ENCODE results near the gene AP4B1.

Gene AP4B1

DNA sequence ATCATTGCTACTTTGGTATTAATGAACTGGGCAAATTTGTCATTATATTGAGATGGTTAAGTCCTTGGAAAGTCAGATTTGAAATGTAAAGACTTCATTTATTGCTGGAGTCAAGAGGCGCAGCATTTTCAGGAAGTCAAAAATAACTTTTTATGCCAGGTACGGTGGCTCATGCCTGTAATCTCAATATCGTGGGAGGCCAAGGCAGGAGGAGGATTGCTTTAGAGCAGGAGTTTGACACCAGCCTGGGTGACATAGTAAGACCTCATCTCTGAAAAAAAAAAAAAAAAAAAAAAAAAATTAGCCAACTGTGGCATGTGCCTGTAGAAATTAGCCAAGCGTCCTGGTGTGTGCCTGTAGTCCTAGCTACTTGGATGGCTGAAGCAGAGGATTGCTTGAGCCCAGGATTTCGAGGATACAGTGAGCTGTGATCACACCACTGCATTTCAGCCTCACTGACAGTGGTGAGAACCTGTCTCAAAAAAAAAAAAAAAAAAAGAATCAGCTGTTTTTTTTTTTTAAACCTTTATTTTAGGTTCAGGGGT lies 30.0 kb upstream of the AP4B1 start:
- ATAC-seq (ENCODE audit: insufficient read depth, low read depth) (no peak), DNase-seq (no peak)
- Histone ChIP-seq H3K27ac (ENCODE audit: low read length) (peak overlapping the region; percentile 86; the same call in 1 of the 2 replicates), H3K9me3 (ENCODE audit: insufficient read depth, low read length, severe bottlenecking) (no peaks in the 10 kb centered on the region), H3K79me2 (ENCODE audit: insufficient read depth, low read length) (peaks cover 100% of the 10 kb centered on the region), H3K9ac (ENCODE audit: low read depth, low read length) (no peak overlapping the region), H3K4me1 (ENCODE audit: insufficient read depth, low read length) (peaks cover 80% of the 10 kb centered on the region), H3K36me3 (ENCODE audit: insufficient read depth, low read length) (peaks cover 15% of the 10 kb centered on the region; the same call in 1 of the 2 replicates), H3K4me3 (ENCODE audit: low read depth in 1 of 2, low read length in 2 of 2) (no peak overlapping the region), H3K4me2 (ENCODE audit: insufficient read depth, low read length) (no peak overlapping the region), H2AFZ (ENCODE audit: low read depth, low read length) (no peak overlapping the region), H4K20me1 (ENCODE audit: insufficient read depth, low read length) (peaks cover 57% of the 10 kb centered on the region), H3K27me3 (ENCODE audit: insufficient read depth, low read length, poor library complexity) (no peaks in the 10 kb centered on the region)
- TF ChIP-seq, protein P1, sequence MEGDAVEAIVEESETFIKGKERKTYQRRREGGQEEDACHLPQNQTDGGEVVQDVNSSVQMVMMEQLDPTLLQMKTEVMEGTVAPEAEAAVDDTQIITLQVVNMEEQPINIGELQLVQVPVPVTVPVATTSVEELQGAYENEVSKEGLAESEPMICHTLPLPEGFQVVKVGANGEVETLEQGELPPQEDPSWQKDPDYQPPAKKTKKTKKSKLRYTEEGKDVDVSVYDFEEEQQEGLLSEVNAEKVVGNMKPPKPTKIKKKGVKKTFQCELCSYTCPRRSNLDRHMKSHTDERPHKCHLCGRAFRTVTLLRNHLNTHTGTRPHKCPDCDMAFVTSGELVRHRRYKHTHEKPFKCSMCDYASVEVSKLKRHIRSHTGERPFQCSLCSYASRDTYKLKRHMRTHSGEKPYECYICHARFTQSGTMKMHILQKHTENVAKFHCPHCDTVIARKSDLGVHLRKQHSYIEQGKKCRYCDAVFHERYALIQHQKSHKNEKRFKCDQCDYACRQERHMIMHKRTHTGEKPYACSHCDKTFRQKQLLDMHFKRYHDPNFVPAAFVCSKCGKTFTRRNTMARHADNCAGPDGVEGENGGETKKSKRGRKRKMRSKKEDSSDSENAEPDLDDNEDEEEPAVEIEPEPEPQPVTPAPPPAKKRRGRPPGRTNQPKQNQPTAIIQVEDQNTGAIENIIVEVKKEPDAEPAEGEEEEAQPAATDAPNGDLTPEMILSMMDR (IDR thresholded peaks at IDR 0.05; ENCODE audit: borderline replicate concordance, extremely low read depth, low read length, poor library complexity, severe bottlenecking) = no peak
- no peak for TF ChIP-seq EZH2 (IDR thresholded peaks at IDR 0.05; ENCODE audit: borderline replicate concordance, low read depth, low read length, severe bottlenecking)

DNA sequence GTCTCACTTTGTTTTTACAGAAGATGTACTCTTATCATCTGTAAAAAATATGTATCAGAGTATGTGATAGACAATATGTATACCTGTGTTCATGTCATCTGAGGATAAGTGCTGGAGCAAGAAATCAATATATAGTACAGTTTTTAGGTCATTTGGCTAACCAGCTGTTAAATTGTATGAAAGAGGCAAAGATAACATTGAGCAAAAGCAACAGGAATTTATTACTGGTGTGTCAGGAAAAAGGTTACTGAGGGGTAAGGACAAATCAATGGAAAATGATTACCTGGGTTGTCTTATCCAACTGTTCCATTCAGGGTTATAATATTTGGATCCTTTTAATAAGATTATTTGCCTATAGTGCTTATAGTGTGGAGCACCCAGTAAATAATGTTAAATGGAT lies 29.4 kb upstream of the AP4B1 start:
- H3K79me2 ChIP-seq (ENCODE audit: insufficient read depth, low read length) = peaks cover 98% of the 10 kb centered on the region
- peaks cover 15% of the 10 kb centered on the region; the same call in 1 of the 2 replicates for H3K36me3 ChIP-seq (ENCODE audit: insufficient read depth, low read length)
- H3K4me3 ChIP-seq (ENCODE audit: low read depth in 1 of 2, low read length in 2 of 2) = no peak overlapping the region
- peaks cover 51% of the 10 kb centered on the region for H4K20me1 ChIP-seq (ENCODE audit: insufficient read depth, low read length)
- DNase-seq (no peak), ATAC-seq (ENCODE audit: insufficient read depth, low read depth) (no peak)
- peak overlapping the region; percentile 86; the same call in 1 of the 2 replicates for H3K27ac ChIP-seq (ENCODE audit: low read length)
- no peak for TF ChIP-seq EZH2 (IDR thresholded peaks at IDR 0.05; ENCODE audit: borderline replicate concordance, low read depth, low read length, severe bottlenecking)
- TF ChIP-seq, protein P1 (IDR thresholded peaks at IDR 0.05; ENCODE audit: borderline replicate concordance, extremely low read depth, low read length, poor library complexity, severe bottlenecking) = no peak
- H3K9me3 ChIP-seq (ENCODE audit: insufficient read depth, low read length, severe bottlenecking) = no peaks in the 10 kb centered on the region
- no peak overlapping the region for H2AFZ ChIP-seq (ENCODE audit: low read depth, low read length)
- H3K9ac ChIP-seq (ENCODE audit: low read depth, low read length) = no peak overlapping the region
- H3K4me2 ChIP-seq (ENCODE audit: insufficient read depth, low read length) = peak overlapping the region; percentile 31; the same call in 1 of the 2 replicates
- no peaks in the 10 kb centered on the region for H3K27me3 ChIP-seq (ENCODE audit: insufficient read depth, low read length, poor library complexity)
- H3K4me1 ChIP-seq (ENCODE audit: insufficient read depth, low read length) = peaks cover 76% of the 10 kb centered on the region

DNA sequence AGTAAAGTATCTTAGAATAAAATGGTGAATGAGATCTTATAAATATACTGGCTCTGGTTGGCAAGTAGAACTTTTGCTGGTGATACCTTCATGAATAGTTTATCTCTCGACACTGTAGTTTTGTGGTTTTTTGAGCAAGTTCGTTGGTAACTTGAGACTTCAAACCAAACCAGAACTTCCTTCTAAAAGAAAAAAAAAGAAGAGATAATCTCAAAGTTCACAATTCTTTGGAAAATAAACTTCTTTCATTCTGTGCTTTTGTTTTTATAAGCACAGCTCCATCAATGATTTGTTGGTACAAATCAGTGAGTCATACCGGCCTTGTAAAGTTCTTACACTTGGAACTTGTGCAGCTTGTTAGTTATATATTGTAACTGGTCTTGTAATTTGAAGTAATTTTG lies 26.9 kb upstream of the AP4B1 start:
- DNase-seq = no peak
- Histone ChIP-seq H3K4me2 (ENCODE audit: insufficient read depth, low read length) (peak overlapping the region; percentile 77), H3K79me2 (ENCODE audit: insufficient read depth, low read length) (peaks cover 79% of the 10 kb centered on the region), H3K4me1 (ENCODE audit: insufficient read depth, low read length) (peaks cover 67% of the 10 kb centered on the region), H2AFZ (ENCODE audit: low read depth, low read length) (no peak overlapping the region), H3K27ac (ENCODE audit: low read length) (peak overlapping the region; percentile 86), H3K9ac (ENCODE audit: low read depth, low read length) (peak overlapping the region; percentile 66), H4K20me1 (ENCODE audit: insufficient read depth, low read length) (peaks cover 35% of the 10 kb centered on the region), H3K27me3 (ENCODE audit: insufficient read depth, low read length, poor library complexity) (no peaks in the 10 kb centered on the region), H3K4me3 (ENCODE audit: low read depth in 1 of 2, low read length in 2 of 2) (peak overlapping the region; percentile 51 to 72; a peak in 3 of 4 replicates), H3K36me3 (ENCODE audit: insufficient read depth, low read length) (peaks cover 13% of the 10 kb centered on the region; the same call in 1 of the 2 replicates), H3K9me3 (ENCODE audit: insufficient read depth, low read length, severe bottlenecking) (no peaks in the 10 kb centered on the region)
- no peak for TF ChIP-seq EZH2 (IDR thresholded peaks at IDR 0.05; ENCODE audit: borderline replicate concordance, low read depth, low read length, severe bottlenecking)
- TF ChIP-seq, protein P1 (IDR thresholded peaks at IDR 0.05; ENCODE audit: borderline replicate concordance, extremely low read depth, low read length, poor library complexity, severe bottlenecking) = no peak
- ATAC-seq (ENCODE audit: insufficient read depth, low read depth) = peak; percentile 25

Data from DND-41 (cell line).